ENCODE data around the gene MBIP.

GRCh38 chr14:36319899-36320199 is 588 bp downstream of the MBIP start:
- TF ChIP-seq CTCF (conservative IDR thresholded peaks at IDR 0.05 in 1 of 2, IDR thresholded peaks at IDR 0.05 in 1 of 2; ENCODE audit: low read depth in 1 of 2, low read length in 2 of 2) (no peak), EZH2 (IDR thresholded peaks at IDR 0.05; ENCODE audit: low read length, missing control alignments) (no peak)
